Uterus (tissue), 4 donors: ENCODE data around the gene KIF18B. TPM values are rescaled to one million over a fixed set of nuclear protein-coding genes. Genes with fewer than 3 reads are reported as not detected.
A peak's percentile ranks its signal among the peaks of the same experiment; 100 is the strongest.

Experiments used
- DNase-seq, 2 donors: peaks; one replicate each; pipeline ENCODE4 v3.0.0-alpha.2; 2019 to 2020
- H3K27ac ChIP-seq, 2 donors: fragments of 200-600 bp; sonication (generic); 1 replicate in 1 of 2; 2 replicates in 1 of 2; pipeline ENCODE4 v1.5.1; 2016 to 2018
- H3K27me3 ChIP-seq, 2 donors: fragments of 200-600 bp; sonication (generic); one replicate each; pipeline ENCODE4 v1.5.1; 2018 to 2019; ENCODE audit warnings: control low read depth in 1 of 2
- H3K36me3 ChIP-seq, 2 donors: fragments of 200-600 bp; sonication (generic); one replicate each; pipeline ENCODE4 v1.5.1; 2019; ENCODE audit warnings: control low read depth in 1 of 2
- H3K4me1 ChIP-seq, 2 donors: fragments of 200-600 bp; sonication (generic); one replicate each; pipeline ENCODE4 v1.5.1; 2018 to 2019; ENCODE audit warnings: control low read depth in 1 of 2
- H3K4me3 ChIP-seq, 2 donors: fragments of 200-600 bp; sonication (generic); 1 replicate in 1 of 2; 2 replicates in 1 of 2; pipeline ENCODE4 v1.5.1; 2018 to 2019; ENCODE audit warnings: mild to moderate bottlenecking in 1 of 2
- H3K9me3 ChIP-seq, 2 donors: fragments of 200-600 bp; sonication (generic); one replicate each; pipeline ENCODE4 v1.5.1; 2019; ENCODE audit warnings: control low read depth in 1 of 2
- CTCF ChIP-seq, 4 experiments: fragments of 200-600 bp in 2 of 4; fragments of 450-650 bp in 2 of 4; sonication (generic) in 2 of 4; IDR thresholded peaks; one replicate each; pipeline ENCODE4 v1.5.1; 2016 to 2019; ENCODE audit warnings: antibody characterized with exemption in 4 of 4, mild to moderate bottlenecking in 2 of 4, moderate library complexity in 1 of 4
- POLR2A ChIP-seq, 2 donors: fragments of 450-650 bp; IDR thresholded peaks; one replicate each; pipeline ENCODE4 v1.6.1; 2016; ENCODE audit warnings: antibody characterized with exemption in 2 of 2, mild to moderate bottlenecking in 1 of 2, moderate library complexity in 1 of 2
- intact Hi-C: fragments of 100-400 bp; cut with DNase I; formaldehyde crosslinking; loops from one replicate; pipeline ENCODE4 v1.15.1; 2023; ENCODE audit warnings: low total_unique reads
- total RNA-seq, 4 donors: library from RNA; depleted of rRNA in 3 of 4; stranded (reverse); fragments of >200 nt in 3 of 4; gene quantifications; one replicate each; pipeline versions ENCODE4 v1.1.0 to v1.2.4, GENCODE V29; 2014 to 2023
- donor health status: DM: yes; HTN: yes; CAD: no.

Gene KIF18B
- total RNA-seq, 4 donors from 2014 or later, result 4.4 TPM; not detected in 3

GRCh38 chr17:44960691-44961090 is 13.1 kb upstream of the KIF18B start:
- Histone ChIP-seq H3K4me1 (peaks cover 0 to 8% of the 10 kb centered on the region in 2 donors), H3K27me3 (peaks cover 1 to 4% of the 10 kb centered on the region in 2 donors), H3K36me3 (no peaks in the 10 kb centered on the region), H3K27ac (no peak overlapping the region), H3K9me3 (no peaks in the 10 kb centered on the region), H3K4me3 (no peak overlapping the region)
- intact Hi-C loops, result no loop called here
- no peak for DNase-seq
- no peak for TF ChIP-seq POLR2A (IDR thresholded peaks at IDR 0.05)

GRCh38 chr17:44959821-44960531 is 12.4 kb upstream of the KIF18B start:
- no peaks in the 10 kb centered on the region for H3K9me3 ChIP-seq
- DNase-seq, result peak in 1 of 2 donors; percentile 56
- no peaks in the 10 kb centered on the region for H3K27me3 ChIP-seq
- H3K27ac ChIP-seq, result peak overlapping the region; percentile 9 to 27
- peak overlapping the region in 1 of 2 donors; percentile 7 for H3K4me3 ChIP-seq
- H3K4me1 ChIP-seq, result peaks cover 0 to 8% of the 10 kb centered on the region in 2 donors
- intact Hi-C loops, result no loop called here
- no peaks in the 10 kb centered on the region for H3K36me3 ChIP-seq
- TF ChIP-seq CTCF (IDR thresholded peaks at IDR 0.05) (no peak), POLR2A (IDR thresholded peaks at IDR 0.05) (no peak)

- Histone ChIP-seq H3K4me1 (peaks cover 0 to 8% of the 10 kb centered on the region in 2 donors), H3K27me3 (no peaks in the 10 kb centered on the region), H3K4me3 (no peak overlapping the region), H3K9me3 (no peaks in the 10 kb centered on the region), H3K27ac (no peak overlapping the region), H3K36me3 (no peaks in the 10 kb centered on the region)
- no peak for DNase-seq
- intact Hi-C loops, result no loop called here
- TF ChIP-seq CTCF (IDR thresholded peaks at IDR 0.05), result no peak
- TF ChIP-seq POLR2A (IDR thresholded peaks at IDR 0.05), result no peak
Observed at GRCh38 chr17:44956998-44957981, 9.7 kb upstream of the KIF18B start.

- H3K27me3 ChIP-seq, result no peaks in the 10 kb centered on the region
- no peak overlapping the region for H3K4me3 ChIP-seq
- H3K36me3 ChIP-seq, result no peaks in the 10 kb centered on the region
- no peak for TF ChIP-seq POLR2A (IDR thresholded peaks at IDR 0.05)
- H3K9me3 ChIP-seq, result no peaks in the 10 kb centered on the region
- no peak for DNase-seq
- no peak overlapping the region for H3K27ac ChIP-seq
- intact Hi-C loops, result no loop called here
- H3K4me1 ChIP-seq, result peaks cover 0 to 8% of the 10 kb centered on the region in 2 donors
Observed at GRCh38 chr17:44955674-44956425, 8.3 kb upstream of the KIF18B start.

GRCh38 chr17:44952946-44953475 is 5.4 kb upstream of the KIF18B start:
- no peaks in the 10 kb centered on the region for H3K4me1 ChIP-seq
- no peak for DNase-seq
- no peaks in the 10 kb centered on the region for H3K27me3 ChIP-seq
- intact Hi-C loops, result no loop called here
- TF ChIP-seq POLR2A (IDR thresholded peaks at IDR 0.05), result no peak
- TF ChIP-seq CTCF (IDR thresholded peaks at IDR 0.05), result no peak
- H3K4me3 ChIP-seq, result no peak overlapping the region
- no peak overlapping the region for H3K27ac ChIP-seq
- no peaks in the 10 kb centered on the region for H3K36me3 ChIP-seq
- no peaks in the 10 kb centered on the region for H3K9me3 ChIP-seq
